Stimulated activated memory B cell treated with anti-CD40 and anti-IgM and Interleukin-4, amounts not matched to agents 10 μg/mL and 1 μg/mL and 100 μg/mL, for 72 hours (primary cell): ENCODE data around the gene KIAA1328.
A peak's percentile ranks its signal among the peaks of the same experiment; 100 is the strongest.

Source experiments
- ATAC-seq: fragments of 150-1000 bp; cut with Tn5 transposase; 2 replicates; pipeline ENCODE4 v1.10.0; 2021
- H3K27ac Mint-ChIP-seq: one replicate; pipeline ENCODE4 v1.8.0; 2022; ENCODE audit warnings: mild to moderate bottlenecking, mixed read lengths
- H3K27me3 Mint-ChIP-seq: one replicate; pipeline ENCODE4 v1.8.0; 2022; ENCODE audit warnings: mixed read lengths
- H3K36me3 Mint-ChIP-seq: one replicate; pipeline ENCODE4 v1.8.0; 2022; ENCODE audit warnings: mixed read lengths
- H3K4me1 Mint-ChIP-seq: one replicate; pipeline ENCODE4 v1.8.0; 2022; ENCODE audit warnings: mixed read lengths
- H3K4me3 Mint-ChIP-seq: one replicate; pipeline ENCODE4 v1.8.0; 2022; ENCODE audit warnings: mild to moderate bottlenecking, moderate library complexity, mixed read lengths
- H3K9me3 Mint-ChIP-seq: one replicate; pipeline ENCODE4 v1.8.0; 2022; ENCODE audit warnings: mixed read lengths

Gene KIAA1328

GRCh38 chr18:36828630-36829361 is at the start of gene KIAA1328, which contains the start of gene TPGS2:
Gene KIAA1328, plus strand, starts transcription at chr18:36829127. Its CDS starts 12 bp downstream, at chr18:36829139.
Gene TPGS2, minus strand, starts transcription at chr18:36829002. Its CDS starts 235 bp downstream, at chr18:36828767.
- Mint-ChIP-seq H3K9me3 (no peaks in the 10 kb centered on the region), H3K4me1 (peaks cover 39% of the 10 kb centered on the region), H3K36me3 (no peaks in the 10 kb centered on the region), H3K27me3 (no peaks in the 10 kb centered on the region), H3K4me3 (peak within 1 kb of the TSS; percentile 91), H3K27ac (peak within 1 kb of the TSS; percentile 86)
- peak; percentile 94 for ATAC-seq

GRCh38 chr18:36780748-36781147 is 48.2 kb upstream of the KIAA1328 start:
- no peak overlapping the region for H3K27ac Mint-ChIP-seq
- H3K4me3 Mint-ChIP-seq, result no peak overlapping the region
- peaks cover 23% of the 10 kb centered on the region for H3K36me3 Mint-ChIP-seq
- H3K4me1 Mint-ChIP-seq, result no peaks in the 10 kb centered on the region
- no peak for ATAC-seq
- H3K27me3 Mint-ChIP-seq, result no peaks in the 10 kb centered on the region
- no peaks in the 10 kb centered on the region for H3K9me3 Mint-ChIP-seq

- ATAC-seq, result no peak
- peaks cover 26% of the 10 kb centered on the region for H3K36me3 Mint-ChIP-seq
- H3K27ac Mint-ChIP-seq, result no peak overlapping the region
- H3K4me1 Mint-ChIP-seq, result no peaks in the 10 kb centered on the region
- no peaks in the 10 kb centered on the region for H3K27me3 Mint-ChIP-seq
- no peak overlapping the region for H3K4me3 Mint-ChIP-seq
- no peaks in the 10 kb centered on the region for H3K9me3 Mint-ChIP-seq
Observed at GRCh38 chr18:36782710-36783109, 46.2 kb upstream of the KIAA1328 start.

GRCh38 chr18:36783792-36784191 is 45.1 kb upstream of the KIAA1328 start:
- no peaks in the 10 kb centered on the region for H3K27me3 Mint-ChIP-seq
- H3K27ac Mint-ChIP-seq, result no peak overlapping the region
- no peak for ATAC-seq

GRCh38 chr18:36786686-36787085 is 42.2 kb upstream of the KIAA1328 start:
- Mint-ChIP-seq H3K27ac (no peak overlapping the region), H3K4me3 (no peak overlapping the region), H3K36me3 (peaks cover 39% of the 10 kb centered on the region), H3K4me1 (no peaks in the 10 kb centered on the region), H3K9me3 (peaks cover 6% of the 10 kb centered on the region), H3K27me3 (no peaks in the 10 kb centered on the region)
- ATAC-seq, result no peak

More at GRCh38 chr18:36783792-36784191, 45.1 kb upstream of the KIAA1328 start:
- no peaks in the 10 kb centered on the region for H3K9me3 Mint-ChIP-seq
- no peak overlapping the region for H3K4me3 Mint-ChIP-seq
- peaks cover 26% of the 10 kb centered on the region for H3K36me3 Mint-ChIP-seq
- H3K4me1 Mint-ChIP-seq, result no peaks in the 10 kb centered on the region

- Mint-ChIP-seq H3K4me3 (no peak overlapping the region), H3K27ac (no peak overlapping the region), H3K27me3 (no peaks in the 10 kb centered on the region), H3K4me1 (no peaks in the 10 kb centered on the region), H3K36me3 (peaks cover 78% of the 10 kb centered on the region), H3K9me3 (peaks cover 6% of the 10 kb centered on the region)
- no peak for ATAC-seq
Observed at GRCh38 chr18:36792634-36793283, 36.2 kb upstream of the KIAA1328 start.

- H3K27ac Mint-ChIP-seq, result no peak overlapping the region
- peaks cover 87% of the 10 kb centered on the region for H3K36me3 Mint-ChIP-seq
Observed at GRCh38 chr18:36798738-36799473, 30.0 kb upstream of the KIAA1328 start.

GRCh38 chr18:36805105-36805504 is 23.8 kb upstream of the KIAA1328 start:
- Mint-ChIP-seq H3K27me3 (no peaks in the 10 kb centered on the region), H3K27ac (no peak overlapping the region), H3K4me1 (no peaks in the 10 kb centered on the region), H3K36me3 (peaks cover 76% of the 10 kb centered on the region), H3K4me3 (no peak overlapping the region), H3K9me3 (no peaks in the 10 kb centered on the region)
- no peak for ATAC-seq

More at GRCh38 chr18:36798738-36799473, 30.0 kb upstream of the KIAA1328 start:
- H3K9me3 Mint-ChIP-seq, result no peaks in the 10 kb centered on the region
- no peaks in the 10 kb centered on the region for H3K4me1 Mint-ChIP-seq
- H3K27me3 Mint-ChIP-seq, result no peaks in the 10 kb centered on the region
- no peak overlapping the region for H3K4me3 Mint-ChIP-seq
- ATAC-seq, result no peak

- no peak overlapping the region for H3K4me3 Mint-ChIP-seq
- no peak for ATAC-seq
- no peak overlapping the region for H3K27ac Mint-ChIP-seq
- no peaks in the 10 kb centered on the region for H3K4me1 Mint-ChIP-seq
- no peaks in the 10 kb centered on the region for H3K9me3 Mint-ChIP-seq
- no peaks in the 10 kb centered on the region for H3K27me3 Mint-ChIP-seq
- H3K36me3 Mint-ChIP-seq, result peaks cover 53% of the 10 kb centered on the region
Observed at GRCh38 chr18:36808681-36809080, 20.2 kb upstream of the KIAA1328 start.

- peak; percentile 77 for ATAC-seq
- Mint-ChIP-seq H3K4me3 (no peak overlapping the region), H3K27ac (no peak overlapping the region), H3K27me3 (no peaks in the 10 kb centered on the region), H3K4me1 (no peaks in the 10 kb centered on the region), H3K9me3 (no peaks in the 10 kb centered on the region), H3K36me3 (peaks cover 42% of the 10 kb centered on the region)
Observed at GRCh38 chr18:36809590-36810381, 19.1 kb upstream of the KIAA1328 start.

- Mint-ChIP-seq H3K27ac (no peak overlapping the region), H3K4me3 (no peak overlapping the region), H3K4me1 (no peaks in the 10 kb centered on the region), H3K9me3 (no peaks in the 10 kb centered on the region), H3K27me3 (no peaks in the 10 kb centered on the region), H3K36me3 (peaks cover 25% of the 10 kb centered on the region)
- ATAC-seq, result no peak
Observed at GRCh38 chr18:36811430-36811829, 17.5 kb upstream of the KIAA1328 start.

GRCh38 chr18:36811955-36812354 is 17.0 kb upstream of the KIAA1328 start:
- no peak for ATAC-seq
- no peak overlapping the region for H3K27ac Mint-ChIP-seq
- H3K36me3 Mint-ChIP-seq, result peaks cover 24% of the 10 kb centered on the region
- no peaks in the 10 kb centered on the region for H3K9me3 Mint-ChIP-seq
- H3K4me1 Mint-ChIP-seq, result no peaks in the 10 kb centered on the region
- H3K4me3 Mint-ChIP-seq, result no peak overlapping the region
- no peaks in the 10 kb centered on the region for H3K27me3 Mint-ChIP-seq

- no peak overlapping the region for H3K27ac Mint-ChIP-seq
- H3K4me3 Mint-ChIP-seq, result no peak overlapping the region
- H3K4me1 Mint-ChIP-seq, result no peaks in the 10 kb centered on the region
- ATAC-seq, result no peak
- H3K9me3 Mint-ChIP-seq, result no peaks in the 10 kb centered on the region
- H3K27me3 Mint-ChIP-seq, result no peaks in the 10 kb centered on the region
- peaks cover 20% of the 10 kb centered on the region for H3K36me3 Mint-ChIP-seq
Observed at GRCh38 chr18:36812678-36813077, 16.2 kb upstream of the KIAA1328 start.

- H3K9me3 Mint-ChIP-seq, result no peaks in the 10 kb centered on the region
- H3K4me1 Mint-ChIP-seq, result no peaks in the 10 kb centered on the region
- H3K27ac Mint-ChIP-seq, result peak overlapping the region; percentile 3
- H3K36me3 Mint-ChIP-seq, result peaks cover 20% of the 10 kb centered on the region
- H3K27me3 Mint-ChIP-seq, result no peaks in the 10 kb centered on the region
- H3K4me3 Mint-ChIP-seq, result no peak overlapping the region
- no peak for ATAC-seq
Observed at GRCh38 chr18:36813101-36813775, 15.7 kb upstream of the KIAA1328 start.
